ENCODE measurements around the gene NDEL1.

DNA sequence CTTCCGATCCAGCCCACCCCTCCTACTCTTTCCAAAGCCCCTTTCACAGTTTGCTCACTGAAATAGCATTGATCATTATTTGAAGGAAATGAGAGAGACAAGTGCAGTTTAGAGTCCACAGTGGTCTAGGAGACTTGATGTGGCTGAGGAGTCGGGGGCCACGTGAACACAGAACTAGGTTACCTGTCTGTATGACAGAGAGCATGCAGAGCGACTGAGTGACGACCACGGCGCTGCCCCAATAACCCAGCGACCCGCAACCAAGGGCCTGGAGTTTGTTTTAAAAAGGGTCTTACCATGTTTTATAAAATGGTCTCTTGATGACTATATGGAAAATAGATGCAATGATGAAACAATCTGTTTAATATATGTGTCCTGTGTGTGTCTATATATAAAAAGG lies 39.5 kb downstream of the NDEL1 start:
- TF ChIP-seq, protein P1, sequence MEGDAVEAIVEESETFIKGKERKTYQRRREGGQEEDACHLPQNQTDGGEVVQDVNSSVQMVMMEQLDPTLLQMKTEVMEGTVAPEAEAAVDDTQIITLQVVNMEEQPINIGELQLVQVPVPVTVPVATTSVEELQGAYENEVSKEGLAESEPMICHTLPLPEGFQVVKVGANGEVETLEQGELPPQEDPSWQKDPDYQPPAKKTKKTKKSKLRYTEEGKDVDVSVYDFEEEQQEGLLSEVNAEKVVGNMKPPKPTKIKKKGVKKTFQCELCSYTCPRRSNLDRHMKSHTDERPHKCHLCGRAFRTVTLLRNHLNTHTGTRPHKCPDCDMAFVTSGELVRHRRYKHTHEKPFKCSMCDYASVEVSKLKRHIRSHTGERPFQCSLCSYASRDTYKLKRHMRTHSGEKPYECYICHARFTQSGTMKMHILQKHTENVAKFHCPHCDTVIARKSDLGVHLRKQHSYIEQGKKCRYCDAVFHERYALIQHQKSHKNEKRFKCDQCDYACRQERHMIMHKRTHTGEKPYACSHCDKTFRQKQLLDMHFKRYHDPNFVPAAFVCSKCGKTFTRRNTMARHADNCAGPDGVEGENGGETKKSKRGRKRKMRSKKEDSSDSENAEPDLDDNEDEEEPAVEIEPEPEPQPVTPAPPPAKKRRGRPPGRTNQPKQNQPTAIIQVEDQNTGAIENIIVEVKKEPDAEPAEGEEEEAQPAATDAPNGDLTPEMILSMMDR (IDR thresholded peaks at IDR 0.05; ENCODE audit: low read length) = no peak
- TF ChIP-seq EZH2 (IDR thresholded peaks at IDR 0.05; ENCODE audit: borderline replicate concordance, low read length) = no peak
